HG02870 (cell line): ENCODE results near the gene ZNF423.

Experiments
- ATAC-seq: cut with Tn5 transposase; IDR thresholded peaks from one replicate; pipeline ENCODE4 v1.9.1; 2021; ENCODE audit warnings: mild to moderate bottlenecking, moderate library complexity; ENCODE audit not compliant: unreplicated experiment

Gene ZNF423

GRCh38 chr16:49488336-49488735, 367.6 kb downstream of the ZNF423 start:
- no peak for ATAC-seq

- no peak for ATAC-seq
These were observed 368.2 kb downstream of the ZNF423 start for GRCh38 chr16:49487746-49488145.

GRCh38 chr16:49486400-49486799, 369.5 kb downstream of the ZNF423 start:
- ATAC-seq: no peak

- ATAC-seq: no peak
These were observed 370.2 kb downstream of the ZNF423 start for GRCh38 chr16:49485663-49486062.

GRCh38 chr16:49484936-49485335, 371.0 kb downstream of the ZNF423 start:
- ATAC-seq: no peak

GRCh38 chr16:49484451-49484849, 371.5 kb downstream of the ZNF423 start:
- no peak for ATAC-seq

GRCh38 chr16:49483651-49484450, 372.1 kb downstream of the ZNF423 start:
- no peak for ATAC-seq

- no peak for ATAC-seq
These were observed 372.7 kb downstream of the ZNF423 start for GRCh38 chr16:49483251-49483650.

- ATAC-seq: no peak
These were observed 373.2 kb downstream of the ZNF423 start for GRCh38 chr16:49482690-49483089.

- no peak for ATAC-seq
These were observed 377.3 kb downstream of the ZNF423 start for GRCh38 chr16:49478616-49479015.

- ATAC-seq: no peak
These were observed 377.8 kb downstream of the ZNF423 start for GRCh38 chr16:49478107-49478506.

GRCh38 chr16:49477250-49477895, 378.5 kb downstream of the ZNF423 start:
- no peak for ATAC-seq

GRCh38 chr16:49474741-49475140, 381.2 kb downstream of the ZNF423 start:
- ATAC-seq: no peak

GRCh38 chr16:49473773-49474172, 382.1 kb downstream of the ZNF423 start:
- no peak for ATAC-seq

- ATAC-seq: no peak
These were observed 382.8 kb downstream of the ZNF423 start for GRCh38 chr16:49473131-49473530.

- ATAC-seq: no peak
These were observed 383.3 kb downstream of the ZNF423 start for GRCh38 chr16:49472598-49472997.

GRCh38 chr16:49471038-49471727, 384.7 kb downstream of the ZNF423 start:
- ATAC-seq: no peak

- ATAC-seq: no peak
These were observed 385.4 kb downstream of the ZNF423 start for GRCh38 chr16:49470513-49470991.

- no peak for ATAC-seq
These were observed 385.9 kb downstream of the ZNF423 start for GRCh38 chr16:49469930-49470451.

- ATAC-seq: no peak
These were observed 386.6 kb downstream of the ZNF423 start for GRCh38 chr16:49469311-49469670.

- ATAC-seq: no peak
These were observed 387.2 kb downstream of the ZNF423 start for GRCh38 chr16:49468611-49469310.
